Fibroblast of lung (primary cell): ENCODE results near the gene ADD2.

Experiments
- CTCF ChIP-seq, 2 donors: IDR thresholded peaks in 1 of 2; conservative IDR thresholded peaks in 1 of 2; 1 replicate in 1 of 2; 2 replicates in 1 of 2; pipeline ENCODE4 v1.5.1; 2011 to 2012; ENCODE audit warnings: low read length in 2 of 2, control low read depth in 1 of 2, inconsistent platforms in 1 of 2, low read depth in 1 of 2, mild to moderate bottlenecking in 1 of 2
- EZH2 ChIP-seq: IDR thresholded peaks from 2 replicates; pipeline ENCODE4 v1.5.1; 2012; ENCODE audit warnings: low read length, control low read depth, mild to moderate bottlenecking; ENCODE audit errors: missing control alignments

GRCh38 chr2:70808983-70809958, 41.3 kb upstream of the ADD2 start:
- TF ChIP-seq CTCF (conservative IDR thresholded peaks at IDR 0.05 in 1 of 2, IDR thresholded peaks at IDR 0.05 in 1 of 2; ENCODE audit: low read depth in 1 of 2, low read length in 2 of 2) (no peak), EZH2 (no peak)
